ENCODE data around the gene TIMM9.
"Not testable (repeated sequence)": the region's sequence is repeated elsewhere in the genome, so short reads cannot be mapped to it uniquely, and the experiment has no call there.

The TIMM9 gene

GRCh38 chr14:58398495-58398894 is 28.8 kb downstream of the TIMM9 start:
- no peak for DNase-seq (ENCODE audit: low spot score)

- DNase-seq (ENCODE audit: low spot score), result no peak
These were observed 30.2 kb downstream of the TIMM9 start for GRCh38 chr14:58397156-58397555.

GRCh38 chr14:58395812-58396788 is 31.2 kb downstream of the TIMM9 start, which contains the start of gene TOMM20L:
TOMM20L (plus strand) TSS chr14:58395930; CDS start chr14:58395958, 28 bp downstream.
- peak; percentile 49 for DNase-seq (ENCODE audit: low spot score)

- DNase-seq (ENCODE audit: low spot score), result no peak
These were observed 31.8 kb downstream of the TIMM9 start for GRCh38 chr14:58395562-58395811.

GRCh38 chr14:58390830-58391229 is 36.5 kb downstream of the TIMM9 start:
- no peak for DNase-seq (ENCODE audit: low spot score)

- DNase-seq (ENCODE audit: low spot score), result no peak
These were observed 50.5 kb downstream of the TIMM9 start for GRCh38 chr14:58376791-58377190.

- DNase-seq (ENCODE audit: low spot score), result no peak
These were observed 58.4 kb downstream of the TIMM9 start for GRCh38 chr14:58368956-58369355.

GRCh38 chr14:58367296-58367695 is 60.0 kb downstream of the TIMM9 start:
- DNase-seq (ENCODE audit: low spot score), result no peak

- no peak for DNase-seq (ENCODE audit: low spot score)
These were observed 63.0 kb downstream of the TIMM9 start for GRCh38 chr14:58364316-58364715.

- DNase-seq (ENCODE audit: low spot score), result peak; percentile 74
These were observed 64.4 kb downstream of the TIMM9 start for GRCh38 chr14:58362798-58363412.

GRCh38 chr14:58362272-58362671 is 65.1 kb downstream of the TIMM9 start:
- not testable (repeated sequence) for DNase-seq (ENCODE audit: low spot score)
